Stimulated activated effector memory CD8-positive, alpha-beta T cell treated with anti-CD3 and anti-CD28 coated beads, Interleukin-12 subunit alpha, Interleukin-12 subunit beta, amount 100 ng/mL, for 72 hours (primary cell): ENCODE measurements around the gene ZNF792.
"Not testable (repeated sequence)": the region's sequence is repeated elsewhere in the genome, so short reads cannot be mapped to it uniquely, and the experiment has no call there.

ENCODE experiments used
- ATAC-seq: fragments of 150-1000 bp; cut with Tn5 transposase; 2 replicates; pipeline ENCODE4 v1.10.0; 2021
- DNase-seq, 2 donors: peaks; one replicate each; pipeline ENCODE4 v3.0.0; 2021 to 2022; ENCODE audit warnings: low spot score in 2 of 2
- H3K27ac Mint-ChIP-seq: one replicate; pipeline ENCODE4 v1.8.0; 2022; ENCODE audit warnings: mild to moderate bottlenecking, mixed read lengths
- H3K36me3 Mint-ChIP-seq: one replicate; pipeline ENCODE4 v1.8.0; 2022; ENCODE audit warnings: mild to moderate bottlenecking, mixed read lengths
- H3K4me1 Mint-ChIP-seq: one replicate; pipeline ENCODE4 v1.8.0; 2022; ENCODE audit warnings: mixed read lengths
- H3K4me3 Mint-ChIP-seq: one replicate; pipeline ENCODE4 v1.8.0; 2022; ENCODE audit warnings: mild to moderate bottlenecking, mixed read lengths
- H3K9me3 Mint-ChIP-seq: one replicate; pipeline ENCODE4 v1.8.0; 2022; ENCODE audit warnings: mixed read lengths

ZNF792 gene

GRCh38 chr19:34963573-34964406, at the start of gene ZNF792:
Gene ZNF792 (minus strand): TSS chr19:34964229. CDS start chr19:34963662, 567 bp downstream.
- Mint-ChIP-seq H3K36me3 (peaks cover 29% of the 10 kb centered on the region), H3K27ac (peak within 1 kb of the TSS; percentile 95), H3K4me1 (peaks cover 37% of the 10 kb centered on the region), H3K4me3 (peak within 1 kb of the TSS; percentile 97), H3K9me3 (peaks cover 28% of the 10 kb centered on the region)
- DNase-seq = peak; percentile 44 to 83
- ATAC-seq = peak; percentile 88

- H3K36me3 Mint-ChIP-seq = peaks cover 99% of the 10 kb centered on the region
- H3K9me3 Mint-ChIP-seq = no peaks in the 10 kb centered on the region
- peak overlapping the region; percentile 67 for H3K4me3 Mint-ChIP-seq
- peaks cover 70% of the 10 kb centered on the region for H3K4me1 Mint-ChIP-seq
- peak; percentile 77 to 90 for DNase-seq
- peak; percentile 81 for ATAC-seq
- peak overlapping the region; percentile 93 for H3K27ac Mint-ChIP-seq
Observed at GRCh38 chr19:35013041-35013819, 49.2 kb upstream of the ZNF792 start.

- DNase-seq (no peak), ATAC-seq (peak; percentile 7)
- peaks cover 98% of the 10 kb centered on the region for H3K36me3 Mint-ChIP-seq
- peaks cover 66% of the 10 kb centered on the region for H3K4me1 Mint-ChIP-seq
- H3K9me3 Mint-ChIP-seq = no peaks in the 10 kb centered on the region
- H3K4me3 Mint-ChIP-seq = peak overlapping the region; percentile 67
- peak overlapping the region; percentile 93 for H3K27ac Mint-ChIP-seq
Observed at GRCh38 chr19:35011737-35012682, 48.0 kb upstream of the ZNF792 start.

DNA sequence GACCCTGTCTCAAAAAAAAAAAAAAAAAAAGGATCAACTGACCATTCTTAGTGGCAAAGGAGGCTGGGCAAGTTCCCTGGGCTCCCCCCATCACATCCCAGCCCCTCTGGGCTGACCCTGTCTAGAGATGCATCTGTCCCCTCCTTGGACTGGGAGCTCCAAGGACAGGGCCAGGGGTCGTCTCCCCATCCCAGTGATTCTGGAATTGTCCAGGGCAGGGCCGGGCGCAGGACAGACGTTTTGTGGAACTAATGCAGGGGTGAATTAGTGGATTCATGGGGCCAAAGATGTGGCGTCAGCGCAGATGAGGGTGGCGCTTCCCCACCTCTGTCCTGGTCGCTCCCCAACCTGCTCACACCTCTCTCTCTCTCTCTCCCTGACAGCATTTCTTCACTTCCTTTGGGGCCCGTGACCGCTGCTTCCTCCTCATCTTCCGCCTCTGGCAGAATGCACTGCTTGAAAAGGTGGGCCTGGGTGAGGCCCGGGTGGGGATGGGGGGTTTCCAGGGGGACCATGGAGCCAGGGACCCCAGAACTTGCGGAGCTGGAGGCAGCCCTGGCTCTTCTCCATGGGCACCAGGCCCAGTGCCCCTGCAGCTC, 47.2 kb upstream of the ZNF792 start:
- peak overlapping the region; percentile 17 for H3K4me3 Mint-ChIP-seq
- H3K9me3 Mint-ChIP-seq = no peaks in the 10 kb centered on the region
- peaks cover 73% of the 10 kb centered on the region for H3K4me1 Mint-ChIP-seq
- peak overlapping the region; percentile 93 for H3K27ac Mint-ChIP-seq
- peaks cover 98% of the 10 kb centered on the region for H3K36me3 Mint-ChIP-seq
- no peak for DNase-seq
- ATAC-seq = peak; percentile 38

DNA sequence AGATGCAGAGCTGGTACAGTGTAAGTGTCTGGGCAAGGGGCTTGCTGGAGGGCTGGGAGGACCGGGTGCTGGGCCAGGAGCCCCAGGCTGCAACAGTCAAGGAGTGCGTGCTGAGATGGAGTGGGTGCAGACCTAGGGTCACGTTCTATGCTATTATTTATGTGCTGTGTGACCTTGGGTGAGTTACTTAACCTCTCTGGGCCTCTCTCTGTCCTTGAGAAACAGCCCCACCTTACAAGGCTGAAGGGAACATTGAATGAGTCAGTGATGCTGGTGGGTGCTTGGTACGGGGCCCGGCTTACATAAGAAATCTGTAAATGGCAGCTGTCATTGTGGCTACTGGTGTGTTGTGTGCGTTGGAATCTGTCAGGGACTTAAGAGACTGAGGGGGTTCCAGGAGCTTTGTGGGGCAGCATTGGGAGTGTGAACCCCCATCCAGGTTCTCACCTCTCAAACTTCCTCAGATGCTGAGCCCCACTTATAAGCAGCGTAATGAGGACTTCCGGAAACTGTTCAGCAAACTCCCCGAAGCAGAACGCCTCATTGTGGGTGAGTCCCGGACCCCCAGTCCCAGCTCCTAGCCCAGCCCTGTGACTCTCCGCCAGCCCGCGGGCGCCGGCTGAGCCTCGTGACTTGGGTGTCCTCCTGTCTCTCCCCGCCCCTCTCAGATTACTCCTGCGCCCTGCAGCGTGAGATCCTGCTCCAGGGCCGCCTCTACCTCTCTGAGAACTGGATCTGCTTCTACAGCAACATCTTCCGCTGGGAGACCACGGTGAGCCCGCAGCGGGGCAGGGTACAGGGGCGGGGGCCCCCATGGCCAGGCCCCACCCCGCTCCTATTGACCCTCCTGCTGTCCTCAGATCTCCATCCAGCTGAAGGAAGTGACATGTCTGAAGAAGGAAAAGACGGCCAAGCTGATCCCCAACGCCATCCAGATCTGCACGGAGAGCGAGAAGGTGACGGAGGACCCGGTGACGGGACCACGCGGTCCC, 45.7 kb upstream of the ZNF792 start:
- Mint-ChIP-seq H3K9me3 (no peaks in the 10 kb centered on the region), H3K4me1 (peaks cover 74% of the 10 kb centered on the region), H3K27ac (peak overlapping the region; percentile 93), H3K4me3 (no peak overlapping the region), H3K36me3 (peaks cover 98% of the 10 kb centered on the region)
- no peak for ATAC-seq
- no peak for DNase-seq

DNA sequence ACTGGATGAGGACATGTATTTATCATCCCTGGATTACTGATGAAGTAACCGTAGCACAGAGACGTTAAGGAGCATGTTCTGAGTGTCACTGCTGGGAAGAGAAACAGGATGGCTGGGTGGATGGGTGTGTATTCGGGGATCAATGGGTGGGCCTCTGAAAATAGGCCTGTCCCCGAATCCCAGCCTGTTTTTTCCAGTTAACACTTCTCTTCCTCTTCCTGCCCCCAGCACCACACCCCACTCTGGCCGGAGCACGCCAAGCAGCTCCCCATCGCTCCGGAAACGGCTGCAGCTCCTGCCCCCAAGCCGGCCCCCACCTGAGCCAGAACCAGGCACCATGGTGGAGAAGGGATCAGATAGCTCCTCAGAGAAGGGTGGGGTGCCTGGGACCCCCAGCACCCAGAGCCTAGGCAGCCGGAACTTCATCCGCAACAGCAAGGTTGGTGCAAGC, 44.9 kb upstream of the ZNF792 start:
- Mint-ChIP-seq H3K9me3 (no peaks in the 10 kb centered on the region), H3K4me1 (peaks cover 74% of the 10 kb centered on the region), H3K27ac (peak overlapping the region; percentile 93), H3K4me3 (no peak overlapping the region), H3K36me3 (peaks cover 98% of the 10 kb centered on the region)
- DNase-seq (no peak), ATAC-seq (no peak)

- H3K27ac Mint-ChIP-seq = peak overlapping the region; percentile 88
- H3K9me3 Mint-ChIP-seq, ATAC-seq, DNase-seq, H3K4me3 Mint-ChIP-seq: not testable (repeated sequence)
- H3K36me3 Mint-ChIP-seq = peaks cover 95% of the 10 kb centered on the region
- peaks cover 74% of the 10 kb centered on the region for H3K4me1 Mint-ChIP-seq
Observed at GRCh38 chr19:35007427-35007826, 43.4 kb upstream of the ZNF792 start.

DNA sequence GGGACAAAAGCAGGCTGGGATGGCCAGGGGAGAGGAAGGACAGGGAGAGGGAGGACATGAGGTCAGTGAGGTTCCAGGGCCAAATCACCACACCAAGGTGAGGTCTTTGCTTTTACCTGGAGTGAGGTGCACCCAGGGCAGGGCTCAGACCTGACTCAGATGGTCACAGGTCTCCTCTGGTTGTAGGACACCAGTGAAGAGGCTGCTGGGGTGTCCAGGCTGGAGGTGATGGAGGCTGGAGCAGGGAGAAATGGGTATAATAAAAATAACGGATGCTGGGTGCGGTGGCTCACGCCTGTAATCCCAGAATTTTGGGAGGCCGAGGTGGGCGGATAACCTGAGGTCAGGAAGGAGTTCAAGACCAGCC, 43.0 kb upstream of the ZNF792 start:
- H3K36me3 Mint-ChIP-seq = peaks cover 92% of the 10 kb centered on the region
- no peak overlapping the region for H3K4me3 Mint-ChIP-seq
- peak overlapping the region; percentile 88 for H3K27ac Mint-ChIP-seq
- DNase-seq (no peak), ATAC-seq (no peak)
- no peaks in the 10 kb centered on the region for H3K9me3 Mint-ChIP-seq
- H3K4me1 Mint-ChIP-seq = peaks cover 74% of the 10 kb centered on the region

- peaks cover 74% of the 10 kb centered on the region for H3K4me1 Mint-ChIP-seq
- DNase-seq (no peak), ATAC-seq (no peak)
- H3K36me3 Mint-ChIP-seq = peaks cover 91% of the 10 kb centered on the region
- peak overlapping the region; percentile 88 for H3K27ac Mint-ChIP-seq
- no peak overlapping the region for H3K4me3 Mint-ChIP-seq
- no peaks in the 10 kb centered on the region for H3K9me3 Mint-ChIP-seq
Observed at GRCh38 chr19:35006342-35006998, 42.4 kb upstream of the ZNF792 start.

DNA sequence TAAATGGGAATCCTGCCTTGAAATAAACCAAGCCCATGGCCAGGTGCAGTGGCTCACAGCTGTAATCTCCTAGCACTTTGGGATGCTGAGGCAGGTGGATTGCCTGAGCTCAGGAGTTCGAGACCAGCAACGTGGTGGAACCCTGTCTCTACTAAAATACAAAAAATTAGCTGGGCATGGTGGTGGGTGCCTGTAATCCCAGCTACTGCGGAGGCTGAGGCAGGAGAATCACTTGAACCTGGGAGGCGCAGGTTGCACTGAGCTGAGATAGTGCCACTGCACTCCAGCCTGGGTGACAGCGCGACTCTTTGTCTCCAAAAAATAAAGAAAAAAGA, 41.9 kb upstream of the ZNF792 start:
- Mint-ChIP-seq H3K27ac (peak overlapping the region; percentile 61), H3K4me1 (peaks cover 74% of the 10 kb centered on the region), H3K36me3 (peaks cover 89% of the 10 kb centered on the region)
- H3K9me3 Mint-ChIP-seq, ATAC-seq, DNase-seq, H3K4me3 Mint-ChIP-seq: not testable (repeated sequence)

- DNase-seq (no peak), ATAC-seq (no peak)
- Mint-ChIP-seq H3K9me3 (no peaks in the 10 kb centered on the region), H3K27ac (peak overlapping the region; percentile 61), H3K4me3 (no peak overlapping the region), H3K36me3 (peaks cover 87% of the 10 kb centered on the region), H3K4me1 (peaks cover 71% of the 10 kb centered on the region)
Observed at GRCh38 chr19:35005256-35005977, 41.4 kb upstream of the ZNF792 start.

DNA sequence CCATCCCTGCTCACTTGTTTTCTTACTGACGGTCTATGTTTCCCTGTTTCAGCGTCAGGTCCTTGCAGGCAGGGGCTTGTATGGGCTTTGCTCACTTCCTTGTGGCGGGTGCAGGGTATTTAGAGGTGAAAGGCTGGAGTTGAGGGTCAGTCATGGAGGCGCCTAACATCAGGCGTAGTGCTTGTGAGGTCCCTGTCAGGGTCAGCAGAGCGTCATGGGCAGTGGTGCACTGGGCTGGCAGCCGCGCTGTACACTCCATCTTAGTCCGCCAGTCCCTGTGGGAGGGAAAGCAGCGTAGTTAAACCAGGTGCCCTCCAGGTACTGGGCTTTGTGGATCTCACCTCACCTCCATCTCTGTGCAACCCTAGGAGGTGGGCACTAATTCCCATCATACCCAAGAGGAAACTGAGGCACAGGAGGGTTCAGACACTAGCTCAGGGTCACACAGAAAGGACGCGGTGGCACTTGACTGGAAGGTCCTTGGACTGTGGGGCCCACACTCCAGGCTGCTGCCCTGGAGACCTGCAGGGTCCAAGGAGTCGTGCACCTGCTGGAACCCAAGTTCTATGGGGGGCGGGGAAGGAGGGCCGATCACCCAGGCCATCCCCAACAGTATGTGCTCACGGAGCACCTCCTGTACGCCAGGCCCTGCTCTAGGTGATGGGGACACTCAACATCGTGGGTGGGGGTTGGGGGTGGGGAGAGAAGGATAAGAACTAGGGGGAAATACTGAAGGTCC, 40.7 kb upstream of the ZNF792 start:
- Mint-ChIP-seq H3K4me1 (peaks cover 67% of the 10 kb centered on the region), H3K9me3 (no peaks in the 10 kb centered on the region), H3K36me3 (peaks cover 79% of the 10 kb centered on the region), H3K27ac (peak overlapping the region; percentile 64), H3K4me3 (peak overlapping the region; percentile 90)
- DNase-seq (no peak), ATAC-seq (no peak)
